MCF 10A (cell line): ENCODE measurements around the gene CDA. TPM values are rescaled to one million over a fixed set of nuclear protein-coding genes. Genes with fewer than 3 reads are reported as not detected.

Source experiments
- BruUV-seq: library from RNA; stranded (reverse); fragments of 400-500 nt; replicated peaks from 2 replicates; lab custom pipeline; 2021; lab: Mats Ljungman, UMichigan
- CTCF ChIA-PET: fragments of 300-600 bp; sonication (Branson Sonifier 250); formaldehyde crosslinking; extraction: SDS; loops from one replicate; lab custom pipeline; 2021; ENCODE audit warnings: antibody characterized with exemption, inconsistent platforms; lab: Yijun Ruan, JAX
- POLR2A ChIA-PET: fragments of 300-600, 350-650 bp; sonication (Branson Sonifier 250); formaldehyde crosslinking; extraction: SDS; loops from one replicate; lab custom pipeline; 2020; ENCODE audit warnings: antibody characterized with exemption, inconsistent platforms; lab: Yijun Ruan, JAX
- DNase-seq: peaks from one replicate; pipeline ENCODE4 v3.0.0-alpha.2; 2018; ENCODE audit not compliant: unreplicated experiment
- H3K27ac Mint-ChIP-seq: one replicate; pipeline ENCODE4 v1.8.0; 2022; ENCODE audit warnings: mild to moderate bottlenecking, low read depth, mixed read lengths; ENCODE audit not compliant: unreplicated experiment
- H3K27me3 Mint-ChIP-seq: one replicate; pipeline ENCODE4 v1.8.0; 2022; ENCODE audit warnings: mixed read lengths; ENCODE audit not compliant: insufficient read depth, unreplicated experiment
- H3K36me3 Mint-ChIP-seq: one replicate; pipeline ENCODE4 v1.8.0; 2022; ENCODE audit warnings: mild to moderate bottlenecking, moderate library complexity, mixed read lengths; ENCODE audit not compliant: insufficient read depth, unreplicated experiment
- H3K4me1 Mint-ChIP-seq: one replicate; pipeline ENCODE4 v1.8.0; 2022; ENCODE audit warnings: mixed read lengths; ENCODE audit not compliant: insufficient read depth, unreplicated experiment
- H3K4me3 Mint-ChIP-seq: one replicate; pipeline ENCODE4 v1.8.0; 2022; ENCODE audit warnings: mild to moderate bottlenecking, moderate library complexity, mixed read lengths; ENCODE audit not compliant: unreplicated experiment
- H3K9me3 Mint-ChIP-seq: one replicate; pipeline ENCODE4 v1.8.0; 2022; ENCODE audit warnings: mixed read lengths; ENCODE audit not compliant: unreplicated experiment
- intact Hi-C: fragments of 100-400 bp; cut with micrococcal nuclease; formaldehyde crosslinking; loops from 2 replicates; pipeline ENCODE4 v1.14.1; 2022
- total RNA-seq: library from RNA; stranded (reverse); gene quantifications from 2 replicates; pipeline ENCODE4 v1.2.3, GENCODE V29; 2022
- TF ChIP-seq, protein P1 (sequence below): fragments of 200-600 bp; IDR thresholded peaks from one replicate; pipeline ENCODE4 v1.8.0; 2022; ENCODE audit warnings: antibody characterized with exemption, mild to moderate bottlenecking; ENCODE audit not compliant: unreplicated experiment

CDA gene
- total RNA-seq, 1 experiment from 2014 or later: not detected

DNA sequence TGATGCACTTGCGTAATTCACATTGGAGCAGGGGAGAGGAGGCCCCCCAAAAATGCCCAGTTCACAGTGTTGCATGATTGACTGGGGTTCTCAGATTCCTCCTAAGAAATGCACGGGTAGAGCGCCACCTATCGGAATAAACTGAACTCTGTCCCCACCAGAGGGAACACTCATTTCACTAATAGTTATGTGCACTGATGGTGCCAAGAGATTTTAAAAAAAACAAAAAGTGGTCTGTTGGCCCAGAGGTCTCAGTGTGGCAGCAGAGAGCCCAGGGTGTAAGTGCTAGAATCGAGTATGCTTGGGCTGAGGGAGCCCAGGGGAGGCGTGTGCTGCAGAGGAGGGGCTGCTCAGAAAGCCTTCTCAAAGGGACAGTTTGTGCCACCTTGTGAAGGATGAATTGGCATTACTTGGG, 51.3 kb downstream of the CDA start:
- TF ChIP-seq, protein P1, sequence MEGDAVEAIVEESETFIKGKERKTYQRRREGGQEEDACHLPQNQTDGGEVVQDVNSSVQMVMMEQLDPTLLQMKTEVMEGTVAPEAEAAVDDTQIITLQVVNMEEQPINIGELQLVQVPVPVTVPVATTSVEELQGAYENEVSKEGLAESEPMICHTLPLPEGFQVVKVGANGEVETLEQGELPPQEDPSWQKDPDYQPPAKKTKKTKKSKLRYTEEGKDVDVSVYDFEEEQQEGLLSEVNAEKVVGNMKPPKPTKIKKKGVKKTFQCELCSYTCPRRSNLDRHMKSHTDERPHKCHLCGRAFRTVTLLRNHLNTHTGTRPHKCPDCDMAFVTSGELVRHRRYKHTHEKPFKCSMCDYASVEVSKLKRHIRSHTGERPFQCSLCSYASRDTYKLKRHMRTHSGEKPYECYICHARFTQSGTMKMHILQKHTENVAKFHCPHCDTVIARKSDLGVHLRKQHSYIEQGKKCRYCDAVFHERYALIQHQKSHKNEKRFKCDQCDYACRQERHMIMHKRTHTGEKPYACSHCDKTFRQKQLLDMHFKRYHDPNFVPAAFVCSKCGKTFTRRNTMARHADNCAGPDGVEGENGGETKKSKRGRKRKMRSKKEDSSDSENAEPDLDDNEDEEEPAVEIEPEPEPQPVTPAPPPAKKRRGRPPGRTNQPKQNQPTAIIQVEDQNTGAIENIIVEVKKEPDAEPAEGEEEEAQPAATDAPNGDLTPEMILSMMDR: peak; percentile 72
- H3K27ac Mint-ChIP-seq: no peak overlapping the region

DNA sequence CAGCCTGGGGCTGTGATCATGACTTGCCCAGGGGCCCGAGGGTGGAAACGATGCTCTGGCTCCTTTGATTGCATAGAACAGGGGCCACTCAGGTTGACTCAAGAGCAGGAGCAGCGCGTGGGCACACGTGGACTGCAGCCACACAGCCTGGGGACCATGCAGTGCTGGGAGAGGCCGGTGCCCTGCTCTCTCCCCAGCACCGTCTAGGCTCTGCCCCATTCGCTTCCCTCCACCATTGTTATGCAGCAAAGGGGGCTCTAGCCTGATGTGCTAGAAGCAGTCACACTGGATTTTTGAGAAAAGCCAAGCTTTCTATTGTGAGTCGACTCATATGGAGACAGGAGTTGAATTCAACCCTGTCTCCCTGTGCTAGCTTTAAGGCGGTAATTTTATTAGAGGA, 53.1 kb downstream of the CDA start:
- no peaks in the 10 kb centered on the region for H3K27me3 Mint-ChIP-seq
- H3K4me3 Mint-ChIP-seq: no peak overlapping the region
- ChIA-PET POLR2A (no interaction called here), CTCF (interaction anchor here (0.5 to 6.2 kb wide), 8 partner anchors 14 to 119 kb away, joined by 3 to 61 read pairs (median 5); no protein-coding TSS in a partner anchor)
- H3K4me1 Mint-ChIP-seq: no peaks in the 10 kb centered on the region
- TF ChIP-seq, protein P1: no peak
- no peaks in the 10 kb centered on the region for H3K9me3 Mint-ChIP-seq
- H3K27ac Mint-ChIP-seq: no peak overlapping the region
- peaks cover 45% of the 10 kb centered on the region for H3K36me3 Mint-ChIP-seq
- BruUV-seq: no TSS peak
- intact Hi-C loops: no loop called here
- no peak for DNase-seq

More for the DNA sequence above, 51.3 kb downstream of the CDA start:
- intact Hi-C loops: loop anchor here (1.0 kb wide), 3 partner anchors 65 to 555 kb away; no protein-coding TSS in a partner anchor
- no peak overlapping the region for H3K4me3 Mint-ChIP-seq
- H3K36me3 Mint-ChIP-seq: peaks cover 35% of the 10 kb centered on the region
- no peaks in the 10 kb centered on the region for H3K9me3 Mint-ChIP-seq
- BruUV-seq: no TSS peak
- H3K4me1 Mint-ChIP-seq: peaks cover 6% of the 10 kb centered on the region
- no peaks in the 10 kb centered on the region for H3K27me3 Mint-ChIP-seq
- ChIA-PET CTCF (interaction anchor here (0.7 to 6.2 kb wide), 9 partner anchors 8 to 334 kb away, joined by 4 to 61 read pairs (median 6); no protein-coding TSS in a partner anchor), POLR2A (interaction anchor here (0.7 kb wide), 1 partner anchor 807 kb away, joined by 3 read pairs; no protein-coding TSS in a partner anchor)
- peak; percentile 66 for DNase-seq

DNA sequence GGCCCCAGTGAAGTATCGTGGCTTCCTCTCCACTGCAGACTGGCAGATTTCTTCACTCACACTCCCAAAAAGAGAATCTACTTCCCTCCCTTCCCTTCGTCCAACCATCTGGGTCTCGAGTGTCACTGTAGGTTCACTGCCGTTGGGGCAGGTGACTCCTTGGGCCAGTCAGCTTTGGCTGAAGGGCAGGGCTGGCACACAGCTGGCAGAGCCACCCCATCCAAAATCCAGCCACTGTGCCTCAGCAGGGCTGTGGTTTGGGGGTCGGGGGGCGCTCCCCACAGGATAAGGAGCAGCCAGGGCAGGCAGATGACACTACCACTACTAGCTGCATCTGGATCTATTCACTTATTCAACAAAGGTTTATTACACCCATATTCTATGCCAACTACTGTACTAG, 54.2 kb downstream of the CDA start:
- no peak overlapping the region for H3K4me3 Mint-ChIP-seq
- CTCF ChIA-PET: interaction anchor here (0.5 to 6.2 kb wide), 3 partner anchors 10 to 120 kb away, joined by 3 to 61 read pairs (median 4); partner anchors contain the start of gene PINK1
- no peaks in the 10 kb centered on the region for H3K4me1 Mint-ChIP-seq
- TF ChIP-seq, protein P1: no peak
- POLR2A ChIA-PET: no interaction called here
- intact Hi-C loops: no loop called here
- no peak for DNase-seq
- H3K27ac Mint-ChIP-seq: no peak overlapping the region
- no peaks in the 10 kb centered on the region for H3K27me3 Mint-ChIP-seq
- H3K9me3 Mint-ChIP-seq: no peaks in the 10 kb centered on the region
- no TSS peak for BruUV-seq
- H3K36me3 Mint-ChIP-seq: peaks cover 50% of the 10 kb centered on the region

DNA sequence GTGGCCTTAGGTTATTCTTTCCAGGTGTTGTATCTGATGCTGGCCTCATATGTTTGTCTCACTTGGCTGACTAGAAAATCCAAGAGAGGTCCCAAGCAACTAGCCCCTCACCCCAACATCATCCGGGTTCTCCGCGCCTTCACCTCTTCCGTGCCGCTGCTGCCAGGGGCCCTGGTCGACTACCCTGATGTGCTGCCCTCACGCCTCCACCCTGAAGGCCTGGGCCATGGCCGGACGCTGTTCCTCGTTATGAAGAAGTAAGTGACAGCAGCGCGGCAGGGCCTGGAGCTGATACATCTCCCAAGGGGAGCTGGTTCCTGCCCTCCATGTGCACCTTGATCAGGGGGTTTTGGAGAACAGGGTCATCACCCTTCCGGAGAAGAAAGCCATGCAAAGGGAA, 55.5 kb downstream of the CDA start:
- Mint-ChIP-seq H3K27ac (no peak overlapping the region), H3K27me3 (no peaks in the 10 kb centered on the region), H3K9me3 (no peaks in the 10 kb centered on the region), H3K4me3 (no peak overlapping the region), H3K36me3 (peaks cover 57% of the 10 kb centered on the region), H3K4me1 (no peaks in the 10 kb centered on the region)
- no TSS peak for BruUV-seq
- no peak for DNase-seq
- ChIA-PET CTCF (no interaction called here), POLR2A (no interaction called here)
- TF ChIP-seq, protein P1: no peak
- intact Hi-C loops: no loop called here
